GM19025 (cell line): Measurements from ENCODE around the gene CFAP299.

Experiments
- ATAC-seq: cut with Tn5 transposase; IDR thresholded peaks from one replicate; pipeline ENCODE4 v1.9.1; 2021; ENCODE audit warnings: mild to moderate bottlenecking, low read depth, moderate library complexity; ENCODE audit not compliant: unreplicated experiment

Gene CFAP299

GRCh38 chr4:80492761-80493160 is 157.2 kb downstream of the CFAP299 start:
- ATAC-seq, result no peak

- no peak for ATAC-seq
Observed at GRCh38 chr4:80495865-80496264, 160.3 kb downstream of the CFAP299 start.

- no peak for ATAC-seq
Observed at GRCh38 chr4:80498725-80499124, 163.2 kb downstream of the CFAP299 start.

- ATAC-seq, result no peak
Observed at GRCh38 chr4:80500613-80501012, 165.1 kb downstream of the CFAP299 start.

- no peak for ATAC-seq
Observed at GRCh38 chr4:80507077-80507476, 171.5 kb downstream of the CFAP299 start.

GRCh38 chr4:80507507-80507906 is 172.0 kb downstream of the CFAP299 start:
- no peak for ATAC-seq

GRCh38 chr4:80515496-80515895 is 180.0 kb downstream of the CFAP299 start:
- ATAC-seq, result no peak

GRCh38 chr4:80521438-80521837 is 185.9 kb downstream of the CFAP299 start:
- no peak for ATAC-seq

GRCh38 chr4:80526697-80527096 is 191.2 kb downstream of the CFAP299 start:
- ATAC-seq, result no peak

- ATAC-seq, result no peak
Observed at GRCh38 chr4:80529026-80529425, 193.5 kb downstream of the CFAP299 start.

GRCh38 chr4:80532674-80533333 is 197.3 kb downstream of the CFAP299 start:
- ATAC-seq, result no peak

GRCh38 chr4:80535551-80535950 is 200.0 kb downstream of the CFAP299 start:
- ATAC-seq, result no peak

GRCh38 chr4:80538276-80538926 is 202.9 kb downstream of the CFAP299 start:
- no peak for ATAC-seq

- no peak for ATAC-seq
Observed at GRCh38 chr4:80539190-80539589, 203.7 kb downstream of the CFAP299 start.

GRCh38 chr4:80540349-80540748 is 204.8 kb downstream of the CFAP299 start:
- ATAC-seq, result no peak

GRCh38 chr4:80540785-80541469 is 205.4 kb downstream of the CFAP299 start:
- peak; percentile 83 for ATAC-seq

- ATAC-seq, result no peak
Observed at GRCh38 chr4:80542747-80543146, 207.2 kb downstream of the CFAP299 start.

- no peak for ATAC-seq
Observed at GRCh38 chr4:80560337-80560736, 224.8 kb downstream of the CFAP299 start.

GRCh38 chr4:80566203-80566872 is 230.8 kb downstream of the CFAP299 start:
- ATAC-seq, result no peak

GRCh38 chr4:80568891-80569290 is 233.4 kb downstream of the CFAP299 start:
- no peak for ATAC-seq

- no peak for ATAC-seq
Observed at GRCh38 chr4:80576796-80577195, 241.3 kb downstream of the CFAP299 start.
